Activated B cell treated with CpG ODN at 0.5 μM for 24 hours (primary cell): ENCODE results near the gene PLEKHM3. TPM values are rescaled to one million over a fixed set of nuclear protein-coding genes. Genes with fewer than 3 reads are reported as not detected.

Source experiments
- ATAC-seq: fragments of 200-7000 bp; cut with Tn5 transposase; one replicate; pipeline ENCODE4 v1.10.0; 2021; ENCODE audit warnings: low read depth, mild to moderate bottlenecking, moderate library complexity
- CTCF ChIA-PET: fragments of 350-600 bp; sonication (Branson Sonifier 250); formaldehyde crosslinking; loops from one replicate; lab custom pipeline; 2021; ENCODE audit warnings: antibody characterized with exemption; lab: Charles Lee
- POLR2A ChIA-PET: fragments of 350-600 bp; sonication (Branson Sonifier 250); formaldehyde crosslinking; loops from one replicate; lab custom pipeline; 2021; ENCODE audit warnings: antibody characterized with exemption; lab: Charles Lee
- DNase-seq: peaks from one replicate; pipeline ENCODE4 v3.0.0; 2022
- H3K27ac Mint-ChIP-seq: one replicate; pipeline ENCODE4 v1.8.0; 2020; ENCODE audit warnings: mixed read lengths
- H3K27me3 Mint-ChIP-seq: one replicate; pipeline ENCODE4 v1.8.0; 2021; ENCODE audit warnings: mixed read lengths
- H3K36me3 Mint-ChIP-seq: one replicate; pipeline ENCODE4 v1.8.0; 2021; ENCODE audit warnings: low read depth, mixed read lengths
- H3K4me1 Mint-ChIP-seq: one replicate; pipeline ENCODE4 v1.8.0; 2021; ENCODE audit warnings: mixed read lengths
- H3K4me3 Mint-ChIP-seq: one replicate; pipeline ENCODE4 v1.8.0; 2020; ENCODE audit warnings: mild to moderate bottlenecking, mixed read lengths
- H3K9me3 Mint-ChIP-seq: one replicate; pipeline ENCODE4 v1.8.0; 2020; ENCODE audit warnings: mixed read lengths
- CTCF ChIP-seq: fragments of 200-600 bp; IDR thresholded peaks from one replicate; pipeline ENCODE4 v1.8.0; 2022; ENCODE audit warnings: antibody characterized with exemption, mild to moderate bottlenecking
- intact Hi-C: fragments of 100-400 bp; cut with micrococcal nuclease; formaldehyde crosslinking; loops from one replicate; pipeline ENCODE4 v1.15.1; 2024
- total RNA-seq: library from RNA; stranded (reverse); gene quantifications from 2 replicates; pipeline ENCODE4 v1.2.3, GENCODE V29; 2022

Gene PLEKHM3
- total RNA-seq, 1 donor from 2014 or later: 12.0 TPM

- Mint-ChIP-seq H3K36me3 (peaks cover 25% of the 10 kb centered on the region), H3K4me1 (no peaks in the 10 kb centered on the region), H3K9me3 (no peaks in the 10 kb centered on the region), H3K27ac (no peak overlapping the region), H3K4me3 (no peak overlapping the region), H3K27me3 (no peaks in the 10 kb centered on the region)
- CTCF ChIA-PET: no interaction called here
- no peak for TF ChIP-seq CTCF
- intact Hi-C loops: no loop called here
- DNase-seq (no peak), ATAC-seq (no peak)
- POLR2A ChIA-PET: no interaction called here
Observed at GRCh38 chr2:207930747-207931146, 94.6 kb downstream of the PLEKHM3 start.

DNA sequence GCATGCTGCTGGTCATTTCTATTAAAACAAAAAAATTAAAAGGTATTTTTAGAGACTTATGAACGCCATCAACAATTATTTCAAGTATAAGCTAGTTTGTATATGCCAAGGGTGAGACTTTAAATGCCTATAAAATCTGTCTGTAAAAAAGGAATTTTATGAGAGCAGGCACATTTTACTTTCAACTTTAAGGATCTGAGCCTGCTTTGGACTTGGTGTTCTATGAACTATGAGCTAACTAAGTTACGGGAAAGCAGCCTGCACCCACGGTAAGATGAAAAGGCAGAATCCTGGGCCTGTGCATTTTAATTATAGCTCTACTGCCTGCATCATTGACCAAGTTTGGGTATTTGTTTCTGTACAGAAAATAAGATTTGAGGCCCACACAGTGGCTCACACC lies 95.4 kb downstream of the PLEKHM3 start:
- no peaks in the 10 kb centered on the region for H3K4me1 Mint-ChIP-seq
- no peaks in the 10 kb centered on the region for H3K9me3 Mint-ChIP-seq
- DNase-seq (no peak), ATAC-seq (no peak)
- ChIA-PET CTCF (no interaction called here), POLR2A (no interaction called here)
- no peak overlapping the region for H3K27ac Mint-ChIP-seq
- no peak overlapping the region for H3K4me3 Mint-ChIP-seq
- no peaks in the 10 kb centered on the region for H3K27me3 Mint-ChIP-seq
- peaks cover 32% of the 10 kb centered on the region for H3K36me3 Mint-ChIP-seq
- no peak for TF ChIP-seq CTCF
- intact Hi-C loops: no loop called here

- POLR2A ChIA-PET: no interaction called here
- no peak for TF ChIP-seq CTCF
- Mint-ChIP-seq H3K27me3 (no peaks in the 10 kb centered on the region), H3K4me3 (no peak overlapping the region), H3K27ac (no peak overlapping the region), H3K4me1 (no peaks in the 10 kb centered on the region), H3K36me3 (peaks cover 39% of the 10 kb centered on the region), H3K9me3 (no peaks in the 10 kb centered on the region)
- intact Hi-C loops: no loop called here
- CTCF ChIA-PET: no interaction called here
- ATAC-seq (no peak), DNase-seq (no peak)
Observed at GRCh38 chr2:207928079-207928478, 97.2 kb downstream of the PLEKHM3 start.

DNA sequence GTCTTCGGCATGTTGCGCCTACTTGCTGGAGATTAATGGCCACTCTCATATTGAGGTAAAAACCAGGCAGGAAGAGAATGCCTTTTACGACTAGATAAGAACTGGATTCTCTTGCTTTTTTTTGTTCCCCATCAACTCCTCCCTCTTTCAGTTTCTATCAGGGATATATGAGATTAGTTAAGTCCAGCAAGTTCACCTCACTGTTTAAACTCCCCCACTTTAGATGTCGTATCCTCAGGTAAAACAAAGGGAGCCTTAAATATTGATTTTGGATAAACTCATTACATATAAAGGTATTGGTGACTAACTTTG lies 98.4 kb downstream of the PLEKHM3 start:
- Mint-ChIP-seq H3K4me1 (no peaks in the 10 kb centered on the region), H3K36me3 (peaks cover 47% of the 10 kb centered on the region), H3K4me3 (no peak overlapping the region), H3K27ac (no peak overlapping the region), H3K27me3 (no peaks in the 10 kb centered on the region), H3K9me3 (no peaks in the 10 kb centered on the region)
- intact Hi-C loops: no loop called here
- no peak for DNase-seq
- no peak for TF ChIP-seq CTCF
- ChIA-PET CTCF (no interaction called here), POLR2A (no interaction called here)
- ATAC-seq: no peak

- peaks cover 51% of the 10 kb centered on the region for H3K36me3 Mint-ChIP-seq
- H3K27ac Mint-ChIP-seq: no peak overlapping the region
- no peaks in the 10 kb centered on the region for H3K9me3 Mint-ChIP-seq
- H3K4me3 Mint-ChIP-seq: no peak overlapping the region
- ChIA-PET CTCF (no interaction called here), POLR2A (no interaction called here)
- no peak for DNase-seq
- no peaks in the 10 kb centered on the region for H3K27me3 Mint-ChIP-seq
- H3K4me1 Mint-ChIP-seq: no peaks in the 10 kb centered on the region
- intact Hi-C loops: no loop called here
- ATAC-seq: no peak
- no peak for TF ChIP-seq CTCF
Observed at GRCh38 chr2:207926133-207926988, 99.0 kb downstream of the PLEKHM3 start.
